IMR-90 (cell line): ENCODE measurements around the gene FMNL1. TPM values are rescaled to one million over a fixed set of nuclear protein-coding genes. Genes with fewer than 3 reads are reported as not detected.

Experiments used
- ATAC-seq: fragments of 200-7000 bp; cut with Tn5 transposase; 2 replicates; pipeline ENCODE4 v1.9.1; 2020; ENCODE audit warnings: low read depth, mild to moderate bottlenecking, moderate library complexity
- BruUV-seq: library from RNA; stranded (reverse); fragments of 400-500 nt; replicated peaks from 2 replicates; lab custom pipeline; 2021; lab: Mats Ljungman, UMichigan
- CTCF ChIA-PET: fragments of 300-600 bp; formaldehyde crosslinking; extraction: SDS; loops from one replicate; lab custom pipeline; 2021; ENCODE audit warnings: antibody characterized with exemption; lab: Yijun Ruan, JAX
- POLR2A ChIA-PET: fragments of 300-600 bp; sonication (Branson Sonifier 250); formaldehyde crosslinking; loops from one replicate; lab custom pipeline; 2022; ENCODE audit warnings: antibody characterized with exemption; ENCODE audit not compliant: unreplicated experiment; lab: Charles Lee
- DNase-seq: peaks from one replicate; pipeline ENCODE4 v3.0.0; 2013
- H2AFZ ChIP-seq: replicated peaks from 2 replicates; pipeline ENCODE3; 2013; ENCODE audit warnings: low read length, mild to moderate bottlenecking; ENCODE audit not compliant: poor library complexity
- H2AK5ac ChIP-seq: 2 replicates; pipeline ENCODE4 v1.6.1; 2013; ENCODE audit warnings: low read depth, low read length, inconsistent platforms
- H2AK9ac ChIP-seq: replicated peaks from 2 replicates; pipeline ENCODE3; 2013; ENCODE audit warnings: mild to moderate bottlenecking, low read depth, low read length, moderate library complexity; ENCODE audit not compliant: poor library complexity
- H2BK120ac ChIP-seq: 2 replicates; pipeline ENCODE4 v1.6.1; 2013; ENCODE audit warnings: low read depth, low read length, inconsistent platforms
- H2BK15ac ChIP-seq: 3 replicates; pipeline ENCODE4 v1.6.1; 2013; ENCODE audit warnings: low read depth, low read length, inconsistent platforms
- H2BK20ac ChIP-seq: 2 replicates; pipeline ENCODE4 v1.6.1; 2013; ENCODE audit warnings: low read depth, mild to moderate bottlenecking, inconsistent platforms, low read length, moderate library complexity
- H2BK5ac ChIP-seq: 2 replicates; pipeline ENCODE4 v1.6.1; 2013; ENCODE audit warnings: mild to moderate bottlenecking, low read depth, low read length, inconsistent platforms; ENCODE audit not compliant: poor library complexity, severe bottlenecking
- H3K14ac ChIP-seq: replicated peaks from 2 replicates; pipeline ENCODE4 v1.6.1; 2013; ENCODE audit warnings: low read depth, low read length, inconsistent platforms
- H3K18ac ChIP-seq: 2 replicates; pipeline ENCODE4 v1.6.1; 2013; ENCODE audit warnings: low read depth, low read length, control low read depth
- H3K23ac ChIP-seq: 2 replicates; pipeline ENCODE4 v1.6.1; 2013; ENCODE audit warnings: low read depth, low read length, inconsistent platforms
- H3K27ac ChIP-seq: 2 replicates; pipeline ENCODE4 v1.5.1; 2013; ENCODE audit warnings: mild to moderate bottlenecking, control low read depth, low read length; ENCODE audit not compliant: insufficient read depth
- H3K27me3 ChIP-seq: 2 replicates; pipeline ENCODE4 v1.6.1; 2013; ENCODE audit warnings: low read length; ENCODE audit not compliant: control insufficient read depth, insufficient read depth
- H3K36me3 ChIP-seq: 2 replicates; pipeline ENCODE4 v1.6.1; 2013; ENCODE audit warnings: low read length, mixed read lengths; ENCODE audit not compliant: control insufficient read depth, insufficient read depth
- H3K4ac ChIP-seq: 2 replicates; pipeline ENCODE4 v1.6.1; 2013; ENCODE audit warnings: low read depth, low read length, inconsistent platforms
- H3K4me1 ChIP-seq: 2 replicates; pipeline ENCODE4 v1.6.1; 2013; ENCODE audit warnings: low read length, mixed read lengths; ENCODE audit not compliant: control insufficient read depth, insufficient read depth
- H3K4me2 ChIP-seq: 2 replicates; pipeline ENCODE4 v1.6.1; 2013; ENCODE audit warnings: low read depth, mild to moderate bottlenecking, control low read depth, low read length, moderate library complexity
- H3K4me3 ChIP-seq: 2 replicates; pipeline ENCODE4 v1.5.1; 2013; ENCODE audit warnings: low read depth, mild to moderate bottlenecking, control low read depth, low read length, moderate library complexity; ENCODE audit not compliant: insufficient read depth
- H3K56ac ChIP-seq: 2 replicates; pipeline ENCODE4 v1.6.1; 2013; ENCODE audit warnings: low read length, inconsistent platforms; ENCODE audit not compliant: insufficient read depth; ENCODE audit errors: extremely low read depth
- H3K79me1 ChIP-seq, 2 experiments: 2 replicates each; pipeline ENCODE4 v1.6.1; 2013; ENCODE audit warnings: low read length in 2 of 2, inconsistent platforms in 1 of 2, low read depth in 1 of 2
- H3K9ac ChIP-seq: 2 replicates; pipeline ENCODE4 v1.6.1; 2013; ENCODE audit warnings: low read depth, low read length, control low read depth
- H3K9me1 ChIP-seq: 2 replicates; pipeline ENCODE4 v1.6.1; 2013; ENCODE audit warnings: low read length, inconsistent platforms; ENCODE audit not compliant: insufficient read depth
- H3K9me3 ChIP-seq: 2 replicates; pipeline ENCODE4 v1.6.1; 2013; ENCODE audit warnings: low read length; ENCODE audit not compliant: control insufficient read depth, insufficient read depth
- H4K20me1 ChIP-seq: 2 replicates; pipeline ENCODE4 v1.6.1; 2013; ENCODE audit warnings: low read length, inconsistent platforms; ENCODE audit not compliant: insufficient read depth
- H4K5ac ChIP-seq: 2 replicates; pipeline ENCODE4 v1.6.1; 2013; ENCODE audit warnings: mild to moderate bottlenecking, low read depth, low read length, control low read depth
- H4K8ac ChIP-seq, 2 experiments: 2 replicates each; pipeline ENCODE4 v1.6.1; 2013; ENCODE audit warnings: low read depth in 2 of 2, low read length in 2 of 2, control low read depth in 1 of 2, inconsistent platforms in 1 of 2
- H4K91ac ChIP-seq: 2 replicates; pipeline ENCODE4 v1.6.1; 2013; ENCODE audit warnings: low read depth, low read length, inconsistent platforms; ENCODE audit not compliant: insufficient read depth
- BHLHE40 ChIP-seq: fragments of 150-350 bp; IDR thresholded peaks from 2 replicates; pipeline ENCODE4 v1.6.1; 2016; ENCODE audit warnings: mild to moderate bottlenecking, low read depth, low read length
- CEBPB ChIP-seq: IDR thresholded peaks from 2 replicates; pipeline ENCODE4 v1.6.1; 2012; ENCODE audit warnings: low read depth, low read length, improper control_type of control experiment
- CHD1 ChIP-seq: IDR thresholded peaks from 2 replicates; pipeline ENCODE4 v1.6.1; 2012; ENCODE audit warnings: low read depth, low read length, improper control_type of control experiment
- FOS ChIP-seq: fragments of 150-350 bp; IDR thresholded peaks from 2 replicates; pipeline ENCODE4 v1.6.1; 2016; ENCODE audit warnings: low read depth, low read length
- MAFK ChIP-seq: IDR thresholded peaks from 2 replicates; pipeline ENCODE4 v1.6.1; 2012; ENCODE audit warnings: low read depth, low read length, improper control_type of control experiment
- MAZ ChIP-seq: IDR thresholded peaks from 2 replicates; pipeline ENCODE4 v1.6.1; 2012; ENCODE audit warnings: low read depth, mild to moderate bottlenecking, low read length, improper control_type of control experiment, moderate library complexity, borderline replicate concordance
- MXI1 ChIP-seq: IDR thresholded peaks from 2 replicates; pipeline ENCODE4 v1.6.1; 2012; ENCODE audit warnings: low read depth, mild to moderate bottlenecking, low read length, moderate library complexity, borderline replicate concordance
- NFE2L2 ChIP-seq: fragments of 150-350 bp; IDR thresholded peaks from 2 replicates; pipeline ENCODE4 v1.6.1; 2016; ENCODE audit warnings: low read depth, mild to moderate bottlenecking, low read length
- POLR2A ChIP-seq: IDR thresholded peaks from 2 replicates; pipeline ENCODE4 v1.6.1; 2012; ENCODE audit warnings: mild to moderate bottlenecking, low read depth, low read length
- RAD21 ChIP-seq: IDR thresholded peaks from 2 replicates; pipeline ENCODE4 v1.6.1; 2012; ENCODE audit warnings: low read length, improper control_type of control experiment
- RCOR1 ChIP-seq: IDR thresholded peaks from 2 replicates; pipeline ENCODE4 v1.6.1; 2012; ENCODE audit warnings: mild to moderate bottlenecking, low read length, improper control_type of control experiment; ENCODE audit not compliant: insufficient replicate concordance
- RFX5 ChIP-seq: IDR thresholded peaks from 2 replicates; pipeline ENCODE4 v1.8.0; 2012; ENCODE audit warnings: low read depth, mild to moderate bottlenecking, low read length, moderate library complexity
- SMC3 ChIP-seq: fragments of 150-350 bp; IDR thresholded peaks from 2 replicates; pipeline ENCODE4 v1.6.1; 2016; ENCODE audit warnings: low read depth, mild to moderate bottlenecking, antibody characterized with exemption, low read length, moderate library complexity
- WGBS, 2 experiments: methylation state at CpG; one replicate each; pipeline versions ENCODE4 v1.1.5 to v1.1.7; 2013; ENCODE audit warnings: missing lambda C conversion rate in 2 of 2; ENCODE audit not compliant: insufficient read length in 1 of 2; ENCODE audit errors: extremely low coverage in 2 of 2; 5-methylcytosine and 5-hydroxymethylcytosine counted together
- dilution Hi-C: fragments of 300-500 bp; cut with HindIII; formaldehyde crosslinking; loops from one replicate; pipeline ENCODE4 v1.14.3; 2018; ENCODE audit warnings: low sequenced_read_pairs; ENCODE audit not compliant: unreplicated experiment
- in situ Hi-C: fragments of 300-500 bp; cut with MboI; formaldehyde crosslinking; loops from 3 replicates; pipeline ENCODE4 v1.14.3; 2019; ENCODE audit warnings: low sequenced_read_pairs, inconsistent platforms, mixed read lengths
- intact Hi-C: fragments of 100-400 bp; cut with micrococcal nuclease; formaldehyde crosslinking; loops from 2 replicates; pipeline ENCODE4 v1.10.0; 2022
- polyA plus RNA-seq, 3 experiments: library from polyadenylated mRNA; depleted of rRNA; stranded (reverse); fragments of >200 nt; gene quantifications; 2 replicates each; pipeline ENCODE4 v1.2.3, GENCODE V29; 2012; ENCODE audit warnings: low replicate concordance in 1 of 3
- total RNA-seq: library from RNA; depleted of rRNA; stranded (reverse); fragments of >200 nt; gene quantifications from 2 replicates; pipeline ENCODE4 v1.2.3, GENCODE V29; 2012
- TF ChIP-seq, protein P1 (sequence below): conservative IDR thresholded peaks from 2 replicates; pipeline ENCODE4 v1.5.1; 2012; ENCODE audit warnings: mild to moderate bottlenecking, low read depth, low read length, improper control_type of control experiment
- TF ChIP-seq, protein P2 (sequence below): fragments of 150-350 bp; IDR thresholded peaks from 2 replicates; pipeline ENCODE4 v1.6.1; 2016; ENCODE audit warnings: low read depth, mild to moderate bottlenecking, low read length, moderate library complexity, borderline replicate concordance
- TF ChIP-seq, protein P3 (sequence below): fragments of 150-350 bp; IDR thresholded peaks from 2 replicates; pipeline ENCODE4 v1.6.1; 2017; ENCODE audit warnings: mild to moderate bottlenecking, antibody characterized with exemption, low read length, low read depth

FMNL1 gene
- total and polyA plus RNA-seq, 2 of the 4 experiments (the other 2 are of a cell fraction): 0.36 to 2.3 TPM

DNA sequence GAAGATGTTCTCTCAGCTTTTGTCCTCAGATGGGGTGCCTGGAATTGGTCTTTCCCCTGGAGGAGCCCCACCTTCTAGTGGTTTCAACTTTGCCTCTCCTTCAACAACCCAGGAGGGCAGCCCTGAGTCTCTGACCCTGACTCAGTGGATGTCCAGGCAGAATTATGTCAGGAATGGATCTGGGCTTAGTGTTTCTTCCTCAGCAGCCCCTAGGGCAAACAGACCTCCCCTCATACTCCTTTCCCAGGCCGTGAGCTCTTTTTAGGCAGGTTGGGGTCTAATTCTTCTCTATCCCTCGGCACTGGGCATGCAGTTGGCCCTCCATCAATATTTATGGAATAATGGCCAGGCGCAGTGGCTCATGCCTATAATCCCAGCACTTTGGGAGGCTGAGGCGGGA lies 20.2 kb upstream of the FMNL1 start:
- Histone ChIP-seq H2BK5ac (no peak overlapping the region), H3K4me1 (peaks cover 10% of the 10 kb centered on the region), H3K36me3 (no peaks in the 10 kb centered on the region), H3K4me3 (no peak overlapping the region), H3K23ac (no peak overlapping the region), H3K79me1 (no peaks in the 10 kb centered on the region), H4K5ac (no peak overlapping the region), H2AK9ac (no peak overlapping the region), H2BK15ac (no peak overlapping the region), H3K27ac (no peak overlapping the region), H4K91ac (no peak overlapping the region), H2AFZ (no peak overlapping the region), H3K9me3 (no peaks in the 10 kb centered on the region), H3K4me2 (no peak overlapping the region), H2BK20ac (no peak overlapping the region), H3K56ac (no peak overlapping the region), H3K4ac (no peak overlapping the region), H2AK5ac (no peak overlapping the region), H3K9ac (no peak overlapping the region), H2BK120ac (no peak overlapping the region), H3K27me3 (no peaks in the 10 kb centered on the region), H3K14ac (no peak overlapping the region), H3K9me1 (no peaks in the 10 kb centered on the region), H4K20me1 (no peaks in the 10 kb centered on the region), H4K8ac (no peak overlapping the region), H3K18ac (no peak overlapping the region)
- BruUV-seq: no TSS peak
- WGBS, 2 experiments: no CpG with 5 or more reads among the region's 4 CpGs
- dilution Hi-C loops (no loop called here), intact Hi-C loops (no loop called here), in situ Hi-C loops (loop anchor here (25.0 kb wide), 1 partner anchor 386 kb away; no protein-coding TSS in a partner anchor)
- no peak for DNase-seq
- ChIA-PET CTCF (no interaction called here), POLR2A (interaction anchor here (0.7 kb wide), 1 partner anchor 40 kb away, joined by 4 read pairs; the partner anchor contains the start of gene HEXIM2)
- ATAC-seq: no peak
- no peak for TF ChIP-seq CEBPB
- TF ChIP-seq POLR2A: no peak
- TF ChIP-seq MAZ: no peak
- TF ChIP-seq, protein P1, sequence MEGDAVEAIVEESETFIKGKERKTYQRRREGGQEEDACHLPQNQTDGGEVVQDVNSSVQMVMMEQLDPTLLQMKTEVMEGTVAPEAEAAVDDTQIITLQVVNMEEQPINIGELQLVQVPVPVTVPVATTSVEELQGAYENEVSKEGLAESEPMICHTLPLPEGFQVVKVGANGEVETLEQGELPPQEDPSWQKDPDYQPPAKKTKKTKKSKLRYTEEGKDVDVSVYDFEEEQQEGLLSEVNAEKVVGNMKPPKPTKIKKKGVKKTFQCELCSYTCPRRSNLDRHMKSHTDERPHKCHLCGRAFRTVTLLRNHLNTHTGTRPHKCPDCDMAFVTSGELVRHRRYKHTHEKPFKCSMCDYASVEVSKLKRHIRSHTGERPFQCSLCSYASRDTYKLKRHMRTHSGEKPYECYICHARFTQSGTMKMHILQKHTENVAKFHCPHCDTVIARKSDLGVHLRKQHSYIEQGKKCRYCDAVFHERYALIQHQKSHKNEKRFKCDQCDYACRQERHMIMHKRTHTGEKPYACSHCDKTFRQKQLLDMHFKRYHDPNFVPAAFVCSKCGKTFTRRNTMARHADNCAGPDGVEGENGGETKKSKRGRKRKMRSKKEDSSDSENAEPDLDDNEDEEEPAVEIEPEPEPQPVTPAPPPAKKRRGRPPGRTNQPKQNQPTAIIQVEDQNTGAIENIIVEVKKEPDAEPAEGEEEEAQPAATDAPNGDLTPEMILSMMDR: no peak
- TF ChIP-seq CHD1: no peak
- TF ChIP-seq BHLHE40: no peak
- no peak for TF ChIP-seq RFX5
- TF ChIP-seq, protein P2, sequence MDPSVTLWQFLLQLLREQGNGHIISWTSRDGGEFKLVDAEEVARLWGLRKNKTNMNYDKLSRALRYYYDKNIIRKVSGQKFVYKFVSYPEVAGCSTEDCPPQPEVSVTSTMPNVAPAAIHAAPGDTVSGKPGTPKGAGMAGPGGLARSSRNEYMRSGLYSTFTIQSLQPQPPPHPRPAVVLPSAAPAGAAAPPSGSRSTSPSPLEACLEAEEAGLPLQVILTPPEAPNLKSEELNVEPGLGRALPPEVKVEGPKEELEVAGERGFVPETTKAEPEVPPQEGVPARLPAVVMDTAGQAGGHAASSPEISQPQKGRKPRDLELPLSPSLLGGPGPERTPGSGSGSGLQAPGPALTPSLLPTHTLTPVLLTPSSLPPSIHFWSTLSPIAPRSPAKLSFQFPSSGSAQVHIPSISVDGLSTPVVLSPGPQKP: no peak
- no peak for TF ChIP-seq RCOR1
- no peak for TF ChIP-seq RAD21
- TF ChIP-seq, protein P3, sequence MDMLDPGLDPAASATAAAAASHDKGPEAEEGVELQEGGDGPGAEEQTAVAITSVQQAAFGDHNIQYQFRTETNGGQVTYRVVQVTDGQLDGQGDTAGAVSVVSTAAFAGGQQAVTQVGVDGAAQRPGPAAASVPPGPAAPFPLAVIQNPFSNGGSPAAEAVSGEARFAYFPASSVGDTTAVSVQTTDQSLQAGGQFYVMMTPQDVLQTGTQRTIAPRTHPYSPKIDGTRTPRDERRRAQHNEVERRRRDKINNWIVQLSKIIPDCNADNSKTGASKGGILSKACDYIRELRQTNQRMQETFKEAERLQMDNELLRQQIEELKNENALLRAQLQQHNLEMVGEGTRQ: no peak
- TF ChIP-seq SMC3: no peak
- TF ChIP-seq MXI1: no peak
- no peak for TF ChIP-seq NFE2L2
- TF ChIP-seq FOS: no peak
- no peak for TF ChIP-seq MAFK
